ENCODE results near the gene BAG1.

- no peak for TF ChIP-seq JUNB (IDR thresholded peaks at IDR 0.05; ENCODE audit: unreplicated experiment)
- no peak for TF ChIP-seq CTCF (conservative IDR thresholded peaks at IDR 0.05; ENCODE audit: low read depth in 2 of 2)
- TF ChIP-seq CREB1 (CRISPR knock-in tag; IDR thresholded peaks at IDR 0.05; ENCODE audit: low read depth): no peak
- no peak for TF ChIP-seq ZNF462 (CRISPR knock-in tag; IDR thresholded peaks at IDR 0.05)
- TF ChIP-seq EZH2phosphoT487 (IDR thresholded peaks at IDR 0.05; ENCODE audit: unreplicated experiment): no peak
- no peak for TF ChIP-seq REST (IDR thresholded peaks at IDR 0.05; ENCODE audit: unreplicated experiment)
- no peak for TF ChIP-seq POLR2AphosphoS5 (IDR thresholded peaks at IDR 0.05; ENCODE audit: low read depth)
- no peak for TF ChIP-seq EZH2 (IDR thresholded peaks at IDR 0.05; ENCODE audit: low read depth, unreplicated experiment)
- TF ChIP-seq ETS1 (IDR thresholded peaks at IDR 0.05): no peak
- no peak for TF ChIP-seq ZNF331 (CRISPR knock-in tag; IDR thresholded peaks at IDR 0.05; ENCODE audit: low read depth)
- no peak for TF ChIP-seq ZNF114 (CRISPR knock-in tag; IDR thresholded peaks at IDR 0.05)
- TF ChIP-seq NANOG (IDR thresholded peaks at IDR 0.05; ENCODE audit: borderline replicate concordance): no peak
These were observed 9.0 kb downstream of the BAG1 start for GRCh38 chr9:33255471-33255870.
